T-helper 22 cell (primary cell): Measurements from ENCODE around the gene CREB3.

Source experiments
- DNase-seq: peaks from one replicate; pipeline ENCODE4 v3.0.0-alpha.2; 2020; ENCODE audit warnings: low read depth

The CREB3 gene

GRCh38 chr9:35727676-35728040 lies 4.8 kb upstream of the CREB3 start:
- no peak for DNase-seq

- peak; percentile 17 for DNase-seq
Observed at GRCh38 chr9:35728041-35728971, 4.2 kb upstream of the CREB3 start.

- no peak for DNase-seq
Observed at GRCh38 chr9:35729101-35729500, 3.4 kb upstream of the CREB3 start.

- peak; percentile 20 for DNase-seq
Observed at GRCh38 chr9:35729700-35730485, 2.6 kb upstream of the CREB3 start.

GRCh38 chr9:35730486-35730854 lies 2.0 kb upstream of the CREB3 start:
- no peak for DNase-seq

- no peak for DNase-seq
Observed at GRCh38 chr9:35731415-35732184, 866 bp upstream of the CREB3 start.

- DNase-seq, result no peak
Observed at GRCh38 chr9:35732800-35733541, 505 bp downstream of the CREB3 start.

GRCh38 chr9:35734096-35734495 lies 1.6 kb downstream of the CREB3 start:
- no peak for DNase-seq

- DNase-seq, result peak; percentile 39
Observed at GRCh38 chr9:35736201-35736633, 3.8 kb downstream of the CREB3 start.

- no peak for DNase-seq
Observed at GRCh38 chr9:35737143-35737542, 4.7 kb downstream of the CREB3 start.

- DNase-seq, result no peak
Observed at GRCh38 chr9:35738186-35738585, 5.7 kb downstream of the CREB3 start.

- DNase-seq, result no peak
Observed at GRCh38 chr9:35738924-35739323, 6.5 kb downstream of the CREB3 start.

GRCh38 chr9:35740243-35740642 lies 7.8 kb downstream of the CREB3 start:
- no peak for DNase-seq

- DNase-seq, result no peak
Observed at GRCh38 chr9:35741740-35742139, 9.3 kb downstream of the CREB3 start.

GRCh38 chr9:35743452-35743851 lies 11.0 kb downstream of the CREB3 start:
- DNase-seq, result no peak

GRCh38 chr9:35743880-35744518 lies 11.5 kb downstream of the CREB3 start:
- no peak for DNase-seq

GRCh38 chr9:35745569-35745968 lies 13.1 kb downstream of the CREB3 start:
- DNase-seq, result no peak

- no peak for DNase-seq
Observed at GRCh38 chr9:35746583-35746982, 14.1 kb downstream of the CREB3 start.

GRCh38 chr9:35748242-35748857 lies 15.9 kb downstream of the CREB3 start:
- no peak for DNase-seq

GRCh38 chr9:35748858-35749514 lies 16.5 kb downstream of the CREB3 start, which contains the start of the genes GBA2 and RGP1:
GBA2 (minus strand) TSS chr9:35749228; CDS start chr9:35748704, 524 bp downstream.
RGP1 (plus strand) TSS chr9:35749287; CDS start chr9:35749756, 469 bp downstream.
- peak; percentile 55 for DNase-seq
